Smooth muscle cell (in vitro differentiated cells): ENCODE measurements around the gene NECAB3. TPM values are rescaled to one million over a fixed set of nuclear protein-coding genes. Genes with fewer than 3 reads are reported as not detected.

Source experiments
- DNase-seq: peaks from one replicate; lab custom pipeline; 2025; ENCODE audit not compliant: unreplicated experiment; lab: John Stamatoyannopoulos, UW
- H2AFZ ChIP-seq: fragments of 200-600 bp; sonication (generic); 2 replicates; pipeline ENCODE4 v1.6.0; 2016; ENCODE audit warnings: antibody characterized with exemption, low read depth, mild to moderate bottlenecking
- H3F3A ChIP-seq: fragments of 200-600 bp; sonication (generic); 2 replicates; pipeline ENCODE4 v1.6.0; 2017; ENCODE audit warnings: antibody characterized with exemption, low read depth
- H3K27ac ChIP-seq: fragments of 200-600 bp; sonication (generic); 2 replicates; pipeline ENCODE4 v1.5.1; 2016; ENCODE audit warnings: low read depth, mild to moderate bottlenecking
- H3K27me3 ChIP-seq: fragments of 200-600 bp; sonication (generic); 2 replicates; pipeline ENCODE4 v1.6.1; 2016; ENCODE audit warnings: low read depth, mild to moderate bottlenecking
- H3K36me3 ChIP-seq: fragments of 200-600 bp; sonication (generic); 2 replicates; pipeline ENCODE4 v1.5.1; 2016; ENCODE audit warnings: low read depth
- H3K4me1 ChIP-seq: fragments of 200-600 bp; sonication (generic); 2 replicates; pipeline ENCODE4 v1.5.1; 2016; ENCODE audit warnings: low read depth
- H3K4me2 ChIP-seq: fragments of 200-600 bp; sonication (generic); 2 replicates; pipeline ENCODE4 v1.6.0; 2016; ENCODE audit warnings: mild to moderate bottlenecking
- H3K4me3 ChIP-seq: fragments of 200-600 bp; sonication (generic); 2 replicates; pipeline ENCODE4 v1.5.1; 2016; ENCODE audit warnings: mild to moderate bottlenecking
- H3K79me2 ChIP-seq: fragments of 200-600 bp; sonication (generic); 2 replicates; pipeline ENCODE4 v1.6.0; 2016; ENCODE audit warnings: low read depth, mild to moderate bottlenecking
- H3K9ac ChIP-seq: fragments of 200-600 bp; sonication (generic); 2 replicates; pipeline ENCODE4 v1.6.0; 2016; ENCODE audit warnings: low read depth
- H3K9me3 ChIP-seq: fragments of 200-600 bp; sonication (generic); replicated peaks from 2 replicates; pipeline ENCODE4 v1.5.1; 2016; ENCODE audit warnings: low read depth
- H4K20me1 ChIP-seq: fragments of 200-600 bp; sonication (generic); 2 replicates; pipeline ENCODE4 v1.6.0; 2016; ENCODE audit warnings: low read depth
- WGBS: methylation state at CpG from one replicate; pipeline ENCODE4 v1.1.7; 2016; ENCODE audit warnings: low lambda C conversion rate; 5-methylcytosine and 5-hydroxymethylcytosine counted together
- polyA plus RNA-seq: library from polyadenylated mRNA; unstranded; fragments of >200 nt; fragmentation: Nextera tagmentation; extraction: Ambion mirVana; gene quantifications from 2 replicates; pipeline ENCODE4 v1.2.1, GENCODE V29; 2016
- total RNA-seq: library from RNA; depleted of rRNA; stranded (reverse); fragments of >200 nt; gene quantifications from 2 replicates; pipeline ENCODE4 v1.2.3, GENCODE V29; 2014
- TF ChIP-seq, protein P1 (sequence below): fragments of 200-600 bp; sonication (generic); IDR thresholded peaks from 2 replicates; pipeline ENCODE4 v1.5.1; 2017; ENCODE audit warnings: borderline replicate concordance, mild to moderate bottlenecking, antibody characterized with exemption; ENCODE audit not compliant: insufficient read depth, poor library complexity, severe bottlenecking

The NECAB3 gene
- total and polyA plus RNA-seq, 2 experiments from 2014 or later: 20.3 to 25.8 TPM

DNA sequence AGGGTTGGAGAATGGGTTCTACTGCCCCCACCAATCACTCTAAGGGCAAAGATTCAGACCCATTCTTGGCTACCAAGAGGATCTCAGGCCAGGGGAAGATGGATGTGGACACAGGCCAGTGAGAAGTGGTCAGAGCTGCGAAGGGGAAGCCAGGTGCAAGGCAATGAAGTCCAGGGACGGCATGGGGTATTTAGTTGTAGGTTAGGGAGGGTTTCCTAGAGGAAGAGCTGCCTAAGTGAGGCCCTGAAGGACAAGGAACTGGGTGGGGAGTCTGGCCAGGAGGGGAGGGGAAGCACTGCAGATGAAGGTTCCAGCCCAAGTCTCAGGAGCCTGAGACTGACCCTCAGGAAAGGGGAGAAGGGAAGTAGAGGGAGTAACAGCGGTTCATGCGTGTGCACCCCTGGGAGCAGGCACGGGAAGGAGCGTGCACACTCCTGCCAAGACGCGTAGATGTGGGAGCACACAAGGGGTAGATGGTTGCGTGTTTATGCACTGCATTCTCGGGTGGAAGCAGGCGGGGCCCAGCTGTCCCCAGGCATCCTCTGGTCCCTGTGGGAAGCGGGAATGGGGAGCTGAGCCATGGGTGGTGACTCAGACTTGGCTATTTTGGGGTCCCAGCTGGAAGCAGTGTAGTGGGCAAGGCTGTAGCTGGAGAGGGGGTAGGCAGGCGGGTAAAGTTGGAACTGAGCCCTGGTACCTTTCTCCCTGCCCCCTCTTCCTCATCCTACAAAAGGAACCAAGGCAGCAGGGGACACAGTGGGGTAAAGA, 4.2 kb downstream of the NECAB3 start:
- Histone ChIP-seq H3F3A (peaks cover 8% of the 10 kb centered on the region), H3K27me3 (no peaks in the 10 kb centered on the region), H3K9ac (no peak overlapping the region), H3K9me3 (no peaks in the 10 kb centered on the region), H3K36me3 (no peaks in the 10 kb centered on the region), H4K20me1 (peaks cover 21% of the 10 kb centered on the region), H3K79me2 (peaks cover 19% of the 10 kb centered on the region), H3K4me1 (peaks cover 22% of the 10 kb centered on the region), H3K4me2 (no peak overlapping the region), H3K27ac (no peak overlapping the region), H2AFZ (no peak overlapping the region), H3K4me3 (no peak overlapping the region)
- WGBS: 97% methylated on average over 13 of the region's 13 CpGs
- TF ChIP-seq, protein P1, sequence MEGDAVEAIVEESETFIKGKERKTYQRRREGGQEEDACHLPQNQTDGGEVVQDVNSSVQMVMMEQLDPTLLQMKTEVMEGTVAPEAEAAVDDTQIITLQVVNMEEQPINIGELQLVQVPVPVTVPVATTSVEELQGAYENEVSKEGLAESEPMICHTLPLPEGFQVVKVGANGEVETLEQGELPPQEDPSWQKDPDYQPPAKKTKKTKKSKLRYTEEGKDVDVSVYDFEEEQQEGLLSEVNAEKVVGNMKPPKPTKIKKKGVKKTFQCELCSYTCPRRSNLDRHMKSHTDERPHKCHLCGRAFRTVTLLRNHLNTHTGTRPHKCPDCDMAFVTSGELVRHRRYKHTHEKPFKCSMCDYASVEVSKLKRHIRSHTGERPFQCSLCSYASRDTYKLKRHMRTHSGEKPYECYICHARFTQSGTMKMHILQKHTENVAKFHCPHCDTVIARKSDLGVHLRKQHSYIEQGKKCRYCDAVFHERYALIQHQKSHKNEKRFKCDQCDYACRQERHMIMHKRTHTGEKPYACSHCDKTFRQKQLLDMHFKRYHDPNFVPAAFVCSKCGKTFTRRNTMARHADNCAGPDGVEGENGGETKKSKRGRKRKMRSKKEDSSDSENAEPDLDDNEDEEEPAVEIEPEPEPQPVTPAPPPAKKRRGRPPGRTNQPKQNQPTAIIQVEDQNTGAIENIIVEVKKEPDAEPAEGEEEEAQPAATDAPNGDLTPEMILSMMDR: no peak
- DNase-seq: no peak

DNA sequence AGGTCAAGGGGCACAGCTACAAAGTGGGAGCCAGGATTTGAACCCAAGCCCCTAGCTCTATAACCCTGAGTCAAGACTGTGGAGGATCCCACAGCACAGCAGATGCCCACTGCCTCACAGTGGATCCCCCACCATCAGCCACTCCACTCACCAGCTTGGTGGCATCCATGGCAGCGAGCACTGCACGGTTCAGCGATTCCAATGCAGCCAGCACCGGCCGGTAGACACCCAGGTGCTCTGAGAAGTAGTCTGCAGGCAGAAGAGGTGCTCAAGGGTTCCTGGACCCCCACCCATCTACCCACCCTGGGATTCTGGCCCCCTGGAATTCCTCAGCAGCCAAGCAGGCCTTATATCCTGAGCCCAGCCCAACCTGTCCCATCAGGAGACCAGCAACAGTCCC, 5.0 kb downstream of the NECAB3 start:
- Histone ChIP-seq H2AFZ (no peak overlapping the region), H3K27me3 (no peaks in the 10 kb centered on the region), H3F3A (peaks cover 15% of the 10 kb centered on the region), H4K20me1 (peaks cover 21% of the 10 kb centered on the region), H3K36me3 (no peaks in the 10 kb centered on the region), H3K79me2 (peaks cover 19% of the 10 kb centered on the region), H3K9me3 (no peaks in the 10 kb centered on the region), H3K4me2 (no peak overlapping the region), H3K9ac (no peak overlapping the region), H3K4me3 (no peak overlapping the region), H3K4me1 (peaks cover 16% of the 10 kb centered on the region), H3K27ac (no peak overlapping the region)
- 97% methylated on average over 5 of the region's 5 CpGs for WGBS
- TF ChIP-seq, protein P1: no peak
- DNase-seq: no peak

DNA sequence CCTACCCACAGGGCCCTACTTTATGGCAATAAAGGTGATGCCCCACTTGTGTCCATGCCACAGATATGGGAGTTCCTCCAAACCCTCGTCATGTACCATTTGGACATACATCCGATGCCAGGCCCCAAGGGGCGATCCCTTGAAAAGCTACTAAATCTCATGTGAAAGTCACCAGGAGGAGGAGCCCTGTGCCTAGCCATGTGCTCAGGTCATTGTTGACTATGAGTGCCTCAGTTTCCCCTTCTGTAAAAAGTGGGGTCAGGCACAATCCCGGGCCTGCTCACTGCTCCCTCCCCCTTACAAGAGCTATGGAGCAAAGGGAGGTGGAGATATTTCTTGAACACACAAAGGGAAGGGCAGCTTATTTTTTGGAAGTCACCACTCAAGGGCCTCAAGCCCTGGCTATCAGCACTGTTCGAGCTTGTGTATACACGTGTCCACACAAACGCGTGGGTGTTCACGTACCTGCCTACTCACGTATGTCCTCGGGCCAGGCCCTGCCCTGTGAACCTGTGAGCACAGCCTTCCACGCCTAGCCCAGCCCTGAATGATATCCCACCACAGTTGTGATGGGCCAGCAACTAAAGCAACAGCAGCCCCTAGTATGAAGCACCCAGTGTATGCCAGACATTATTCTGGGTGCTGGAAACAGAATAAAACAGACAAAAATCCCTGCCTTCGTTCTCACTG, 5.6 kb downstream of the NECAB3 start:
- TF ChIP-seq, protein P1: no peak
- WGBS: 99% methylated on average over 13 of the region's 13 CpGs
- Histone ChIP-seq H3F3A (peaks cover 15% of the 10 kb centered on the region), H3K9me3 (no peaks in the 10 kb centered on the region), H3K9ac (no peak overlapping the region), H2AFZ (no peak overlapping the region), H4K20me1 (peaks cover 21% of the 10 kb centered on the region), H3K4me2 (no peak overlapping the region), H3K4me1 (peaks cover 16% of the 10 kb centered on the region), H3K36me3 (no peaks in the 10 kb centered on the region), H3K27ac (no peak overlapping the region), H3K79me2 (peaks cover 14% of the 10 kb centered on the region), H3K27me3 (no peaks in the 10 kb centered on the region), H3K4me3 (no peak overlapping the region)
- DNase-seq: no peak
